Breast epithelium (tissue), 3 donors: ENCODE measurements around the gene FAM131B.

Source experiments
- POLR2A ChIP-seq: fragments of 450-650 bp; IDR thresholded peaks from one replicate; pipeline ENCODE4 v1.6.1; 2016; ENCODE audit warnings: antibody characterized with exemption, mild to moderate bottlenecking, moderate library complexity
- TF ChIP-seq, protein P1 (sequence below), 3 donors: fragments of 450-650 bp; IDR thresholded peaks; one replicate each; pipeline ENCODE4 v1.5.1; 2016 to 2017; ENCODE audit warnings: antibody characterized with exemption in 3 of 3, mild to moderate bottlenecking in 3 of 3, moderate library complexity in 3 of 3

DNA sequence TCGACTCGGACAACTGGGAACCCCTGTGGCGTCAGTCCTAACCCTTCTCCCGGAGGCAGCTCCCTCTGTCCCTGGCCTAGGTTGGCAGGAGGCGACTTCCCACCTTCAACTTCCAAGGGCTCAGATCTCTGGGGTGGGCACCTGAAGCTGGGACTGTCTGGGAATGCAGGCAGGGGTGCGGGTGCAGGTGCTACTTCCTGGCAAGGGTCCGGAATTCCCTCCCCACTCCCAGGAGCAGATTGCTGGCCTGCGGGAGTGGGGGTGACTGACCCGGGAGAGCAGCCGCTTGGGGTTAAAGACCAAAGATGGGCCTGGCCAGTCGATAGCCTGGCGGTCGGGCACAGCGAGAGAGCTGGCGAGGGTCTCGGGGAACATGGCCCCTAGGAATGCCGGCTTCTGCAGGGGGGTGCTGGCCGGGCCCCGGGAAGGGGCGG is 45.8 kb upstream of the FAM131B start:
- TF ChIP-seq, protein P1, sequence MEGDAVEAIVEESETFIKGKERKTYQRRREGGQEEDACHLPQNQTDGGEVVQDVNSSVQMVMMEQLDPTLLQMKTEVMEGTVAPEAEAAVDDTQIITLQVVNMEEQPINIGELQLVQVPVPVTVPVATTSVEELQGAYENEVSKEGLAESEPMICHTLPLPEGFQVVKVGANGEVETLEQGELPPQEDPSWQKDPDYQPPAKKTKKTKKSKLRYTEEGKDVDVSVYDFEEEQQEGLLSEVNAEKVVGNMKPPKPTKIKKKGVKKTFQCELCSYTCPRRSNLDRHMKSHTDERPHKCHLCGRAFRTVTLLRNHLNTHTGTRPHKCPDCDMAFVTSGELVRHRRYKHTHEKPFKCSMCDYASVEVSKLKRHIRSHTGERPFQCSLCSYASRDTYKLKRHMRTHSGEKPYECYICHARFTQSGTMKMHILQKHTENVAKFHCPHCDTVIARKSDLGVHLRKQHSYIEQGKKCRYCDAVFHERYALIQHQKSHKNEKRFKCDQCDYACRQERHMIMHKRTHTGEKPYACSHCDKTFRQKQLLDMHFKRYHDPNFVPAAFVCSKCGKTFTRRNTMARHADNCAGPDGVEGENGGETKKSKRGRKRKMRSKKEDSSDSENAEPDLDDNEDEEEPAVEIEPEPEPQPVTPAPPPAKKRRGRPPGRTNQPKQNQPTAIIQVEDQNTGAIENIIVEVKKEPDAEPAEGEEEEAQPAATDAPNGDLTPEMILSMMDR (IDR thresholded peaks at IDR 0.05): no peak
- no peak for TF ChIP-seq POLR2A
